Measurements from ENCODE around the gene ANXA6. TPM values are rescaled to one million over a fixed set of nuclear protein-coding genes. Genes with fewer than 3 reads are reported as not detected.

The ANXA6 gene
- total and polyA plus RNA-seq, 2 donors (not counting 1 experiment from before 2014, with no cell fraction given) = 136 to 300 TPM

- peaks cover 5 to 64% of the 10 kb centered on the region in 2 experiments for H3K36me3 ChIP-seq (replicated peaks in 1 of 2; ENCODE audit: control extremely low read depth in 1 of 2, control insufficient read depth in 1 of 2, extremely low read depth in 1 of 2, insufficient read depth in 2 of 2, low read length in 1 of 2)
- H3K4me1 Mint-ChIP-seq = peaks cover 55% of the 10 kb centered on the region
- no peaks in the 10 kb centered on the region for H4K20me1 ChIP-seq (ENCODE audit: control insufficient read depth, insufficient read depth, low read length, poor library complexity, severe bottlenecking)
- peaks cover 49% of the 10 kb centered on the region for H3K79me2 ChIP-seq (ENCODE audit: control insufficient read depth, insufficient read depth, low read length)
- 0% methylated on average over 2 of the region's 5 CpGs for WGBS (ENCODE audit: insufficient coverage)
- POLR2A ChIA-PET = interaction anchor here (0.9 kb wide), 1 partner anchor 32 kb away, joined by 3 read pairs; no protein-coding TSS in a partner anchor
- H3K4me3 ChIP-seq (ENCODE audit: control extremely low read depth in 1 of 5, extremely low read depth in 1 of 5, insufficient read depth in 1 of 5, low read depth in 2 of 5, low read length in 4 of 5) = no peak overlapping the region
- H3K27me3 ChIP-seq (replicated peaks in 1 of 4; ENCODE audit: control extremely low read depth in 1 of 4, control insufficient read depth in 3 of 4, insufficient read depth in 4 of 4, low read length in 3 of 4) = no peaks in the 10 kb centered on the region
- H3K27ac ChIP-seq (ENCODE audit: low read length in 2 of 2) = peak overlapping the region; percentile 7 to 74
- H2AFZ ChIP-seq (ENCODE audit: insufficient read depth, low read depth, low read length, poor library complexity, severe bottlenecking) = no peak overlapping the region
- peak; percentile 56 for ATAC-seq (ENCODE audit: low read depth)
- no peak for TF ChIP-seq EZH2 (IDR thresholded peaks at IDR 0.05; ENCODE audit: borderline replicate concordance, insufficient read depth, low read depth, low read length, poor library complexity, severe bottlenecking)
- TF ChIP-seq, protein P1, sequence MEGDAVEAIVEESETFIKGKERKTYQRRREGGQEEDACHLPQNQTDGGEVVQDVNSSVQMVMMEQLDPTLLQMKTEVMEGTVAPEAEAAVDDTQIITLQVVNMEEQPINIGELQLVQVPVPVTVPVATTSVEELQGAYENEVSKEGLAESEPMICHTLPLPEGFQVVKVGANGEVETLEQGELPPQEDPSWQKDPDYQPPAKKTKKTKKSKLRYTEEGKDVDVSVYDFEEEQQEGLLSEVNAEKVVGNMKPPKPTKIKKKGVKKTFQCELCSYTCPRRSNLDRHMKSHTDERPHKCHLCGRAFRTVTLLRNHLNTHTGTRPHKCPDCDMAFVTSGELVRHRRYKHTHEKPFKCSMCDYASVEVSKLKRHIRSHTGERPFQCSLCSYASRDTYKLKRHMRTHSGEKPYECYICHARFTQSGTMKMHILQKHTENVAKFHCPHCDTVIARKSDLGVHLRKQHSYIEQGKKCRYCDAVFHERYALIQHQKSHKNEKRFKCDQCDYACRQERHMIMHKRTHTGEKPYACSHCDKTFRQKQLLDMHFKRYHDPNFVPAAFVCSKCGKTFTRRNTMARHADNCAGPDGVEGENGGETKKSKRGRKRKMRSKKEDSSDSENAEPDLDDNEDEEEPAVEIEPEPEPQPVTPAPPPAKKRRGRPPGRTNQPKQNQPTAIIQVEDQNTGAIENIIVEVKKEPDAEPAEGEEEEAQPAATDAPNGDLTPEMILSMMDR (IDR thresholded peaks at IDR 0.05) = no peak
- H3K9ac ChIP-seq (ENCODE audit: low read length) = peak overlapping the region; percentile 20
- intact Hi-C loops (cut with micrococcal nuclease) = loop anchor here (1.0 kb wide), 1 partner anchor 9 kb away; no protein-coding TSS in a partner anchor
- peak; percentile 58 for DNase-seq
- peak overlapping the region; percentile 67 for H3K4me3 Mint-ChIP-seq
- H3K27ac Mint-ChIP-seq = peak overlapping the region; percentile 75
- CTCF ChIA-PET = interaction anchor here (0.9 to 3.5 kb wide), 7 partner anchors 10 to 87 kb away, joined by 3 to 12 read pairs (median 4); partner anchors contain the start of genes ANXA6 and CCDC69
- peak overlapping the region; percentile 53 for H3K4me2 ChIP-seq (replicated peaks; ENCODE audit: low read depth, low read length, poor library complexity, severe bottlenecking)
- H3K27me3 Mint-ChIP-seq = no peaks in the 10 kb centered on the region
- H3K9me3 Mint-ChIP-seq (ENCODE audit: insufficient read depth) = no peaks in the 10 kb centered on the region
- peaks cover 27 to 37% of the 10 kb centered on the region in 2 donors for H3K4me1 ChIP-seq (ENCODE audit: control insufficient read depth in 2 of 2, insufficient read depth in 2 of 2, low read length in 2 of 2)
- H3K9me3 ChIP-seq (ENCODE audit: control extremely low read depth in 1 of 3, control insufficient read depth in 2 of 3, insufficient read depth in 1 of 3, low read length in 2 of 3) = no peaks in the 10 kb centered on the region
These were observed 45.0 kb upstream of the ANXA6 start for GRCh38 chr5:151202381-151203139.

Data from B cell (primary cell).